CD14-positive monocyte (primary cell): ENCODE data around the gene BMP7. TPM values are rescaled to one million over a fixed set of nuclear protein-coding genes. Genes with fewer than 3 reads are reported as not detected.

Experiments
- DNase-seq, 3 donors: peaks; one replicate each; pipeline ENCODE4 v3.0.0-alpha.2; 2011 to 2022
- H2AFZ ChIP-seq: 2 replicates; pipeline ENCODE4 v1.6.0; 2012; ENCODE audit warnings: mild to moderate bottlenecking, low read depth, low read length, inconsistent platforms; ENCODE audit not compliant: insufficient read depth, poor library complexity, severe bottlenecking
- H3K27ac ChIP-seq, 2 donors: 1 replicate in 1 of 2; 2 replicates in 1 of 2; pipeline ENCODE4 v1.5.1; 2012 to 2013; ENCODE audit warnings: low read length in 2 of 2, control low read depth in 1 of 2, inconsistent platforms in 1 of 2, low read depth in 1 of 2, mild to moderate bottlenecking in 1 of 2
- H3K27me3 ChIP-seq, 2 donors: one replicate each; pipeline versions ENCODE4 v1.6.0 to v1.6.1; 2011 to 2013; ENCODE audit warnings: low read length in 2 of 2; ENCODE audit not compliant: control insufficient read depth in 2 of 2, insufficient read depth in 2 of 2
- H3K36me3 ChIP-seq, 2 donors: replicated peaks in 1 of 2; 1 replicate in 1 of 2; 2 replicates in 1 of 2; pipeline versions ENCODE4 v1.5.1 to v1.6.1; 2012 to 2013; ENCODE audit warnings: low read length in 2 of 2, control low read depth in 1 of 2, inconsistent platforms in 1 of 2, mild to moderate bottlenecking in 1 of 2; ENCODE audit not compliant: insufficient read depth in 2 of 2, control insufficient read depth in 1 of 2
- H3K4me1 ChIP-seq, 2 donors: 1 replicate in 1 of 2; 2 replicates in 1 of 2; pipeline versions ENCODE4 v1.5.1 to v1.6.1; 2012 to 2013; ENCODE audit warnings: low read length in 2 of 2, control low read depth in 1 of 2, inconsistent platforms in 1 of 2, mild to moderate bottlenecking in 1 of 2, moderate library complexity in 1 of 2; ENCODE audit not compliant: insufficient read depth in 2 of 2, control insufficient read depth in 1 of 2
- H3K4me2 ChIP-seq: replicated peaks from 2 replicates; pipeline ENCODE3; 2012; ENCODE audit warnings: low read length, moderate library complexity, mild to moderate bottlenecking; ENCODE audit not compliant: poor library complexity, severe bottlenecking; ENCODE audit errors: extremely low read depth
- H3K4me3 ChIP-seq, 3 experiments: fragments of 200-600 bp in 1 of 3; sonication (generic) in 1 of 3; replicated peaks in 1 of 3; 1 replicate in 2 of 3; 2 replicates in 1 of 3; pipeline ENCODE4 v1.5.1; 2011 to 2013; ENCODE audit warnings: low read length in 3 of 3, mild to moderate bottlenecking in 3 of 3, control low read depth in 2 of 3, low read depth in 2 of 3, inconsistent platforms in 1 of 3, moderate library complexity in 1 of 3
- H3K79me2 ChIP-seq: 2 replicates; pipeline ENCODE4 v1.6.0; 2012; ENCODE audit warnings: mild to moderate bottlenecking, control low read depth, inconsistent platforms, low read length, moderate library complexity; ENCODE audit not compliant: insufficient read depth
- H3K9ac ChIP-seq: 2 replicates; pipeline ENCODE4 v1.6.0; 2017; ENCODE audit warnings: low read length, mild to moderate bottlenecking; ENCODE audit not compliant: insufficient read depth, poor library complexity, severe bottlenecking
- H3K9me3 ChIP-seq, 2 donors: replicated peaks in 1 of 2; 1 replicate in 1 of 2; 2 replicates in 1 of 2; pipeline versions ENCODE4 v1.5.1 to v1.6.1; 2012 to 2013; ENCODE audit warnings: low read length in 2 of 2, control low read depth in 1 of 2; ENCODE audit not compliant: control insufficient read depth in 1 of 2, insufficient read depth in 1 of 2
- H4K20me1 ChIP-seq: 2 replicates; pipeline ENCODE4 v1.6.0; 2012; ENCODE audit warnings: mild to moderate bottlenecking, low read length, control low read depth, moderate library complexity; ENCODE audit not compliant: insufficient read depth
- H3K27ac Mint-ChIP-seq, 7 donors: one replicate each; pipeline ENCODE4 v1.8.0; 2020; ENCODE audit warnings: mild to moderate bottlenecking in 7 of 7, mixed read lengths in 7 of 7, moderate library complexity in 6 of 7, inconsistent platforms in 2 of 7
- H3K27me3 Mint-ChIP-seq, 3 donors: one replicate each; pipeline ENCODE4 v1.8.0; 2021 to 2022; ENCODE audit warnings: low read depth in 3 of 3, mild to moderate bottlenecking in 3 of 3, mixed read lengths in 3 of 3, moderate library complexity in 3 of 3, inconsistent platforms in 1 of 3
- H3K36me3 Mint-ChIP-seq, 2 donors: one replicate each; pipeline ENCODE4 v1.8.0; 2020; ENCODE audit warnings: mixed read lengths in 2 of 2, inconsistent platforms in 1 of 2, mild to moderate bottlenecking in 1 of 2
- H3K4me1 Mint-ChIP-seq: one replicate; pipeline ENCODE4 v1.8.0; 2020; ENCODE audit warnings: mild to moderate bottlenecking, mixed read lengths
- H3K4me3 Mint-ChIP-seq, 2 donors: one replicate each; pipeline ENCODE4 v1.8.0; 2020; ENCODE audit warnings: mild to moderate bottlenecking in 2 of 2, mixed read lengths in 2 of 2, moderate library complexity in 1 of 2
- H3K9me3 Mint-ChIP-seq, 7 donors: one replicate each; pipeline ENCODE4 v1.8.0; 2020 to 2022; ENCODE audit warnings: mixed read lengths in 7 of 7, mild to moderate bottlenecking in 6 of 7, moderate library complexity in 6 of 7, inconsistent platforms in 2 of 7
- CTCF ChIP-seq: fragments of 200-600 bp; IDR thresholded peaks from one replicate; pipeline ENCODE4 v1.8.0; 2022; ENCODE audit warnings: antibody characterized with exemption, mild to moderate bottlenecking
- WGBS: methylation state at CpG from one replicate; pipeline ENCODE4 v1.1.5; 2013; ENCODE audit warnings: missing lambda C conversion rate; ENCODE audit not compliant: insufficient coverage; 5-methylcytosine and 5-hydroxymethylcytosine counted together
- intact Hi-C, 2 donors: fragments of 100-400 bp; cut with micrococcal nuclease; formaldehyde crosslinking; loops; one replicate each; pipeline versions ENCODE4 v1.15.0 to v1.15.1; 2023
- polyA plus RNA-seq, 3 donors: library from polyadenylated mRNA; depleted of rRNA in 1 of 3; unstranded in 2 of 3; stranded (reverse) in 1 of 3; fragments of 300-500 nt in 2 of 3; fragments of >200 nt in 1 of 3; fragmentation: Illumina TruSeq in 2 of 3; gene quantifications; 1 replicate in 2 of 3; 2 replicates in 1 of 3; pipeline ENCODE4 v1.2.3, GENCODE V29; 2012 to 2021

Gene BMP7
- polyA plus RNA-seq, 3 donors, result not detected

- Mint-ChIP-seq H3K36me3 (no peaks in the 10 kb centered on the region), H3K4me1 (no peaks in the 10 kb centered on the region), H3K27me3 (peaks cover 2 to 8% (median 4%) of the 10 kb centered on the region in 3 donors), H3K27ac (no peak overlapping the region), H3K9me3 (peaks cover 0 to 6% (median 4%) of the 10 kb centered on the region in 7 donors), H3K4me3 (no peak overlapping the region)
- H3K4me2 ChIP-seq, result no peak overlapping the region
- no peaks in the 10 kb centered on the region for H4K20me1 ChIP-seq
- H3K36me3 ChIP-seq, result no peaks in the 10 kb centered on the region
- peaks cover 0 to 6% of the 10 kb centered on the region in 2 donors for H3K9me3 ChIP-seq
- no peak overlapping the region for H3K4me3 ChIP-seq
- no peaks in the 10 kb centered on the region for H3K27me3 ChIP-seq
- WGBS, result 90% methylated on average over 6 of the region's 7 CpGs
- intact Hi-C loops, result no loop called here
- H3K79me2 ChIP-seq, result no peaks in the 10 kb centered on the region
- no peaks in the 10 kb centered on the region for H3K4me1 ChIP-seq
- no peak for DNase-seq
- no peak overlapping the region for H3K27ac ChIP-seq
- no peak for TF ChIP-seq CTCF
- H2AFZ ChIP-seq, result no peak overlapping the region
- H3K9ac ChIP-seq, result no peak overlapping the region
Observed at GRCh38 chr20:57203986-57204385, 62.5 kb downstream of the BMP7 start.

GRCh38 chr20:57203204-57203603, 63.2 kb downstream of the BMP7 start:
- peaks cover 0 to 6% of the 10 kb centered on the region in 2 donors for H3K9me3 ChIP-seq
- H3K79me2 ChIP-seq, result no peaks in the 10 kb centered on the region
- DNase-seq, result no peak
- Mint-ChIP-seq H3K4me1 (no peaks in the 10 kb centered on the region), H3K27ac (no peak overlapping the region), H3K36me3 (no peaks in the 10 kb centered on the region), H3K4me3 (no peak overlapping the region), H3K9me3 (peaks cover 0 to 6% (median 4%) of the 10 kb centered on the region in 7 donors), H3K27me3 (peaks cover 2 to 8% (median 4%) of the 10 kb centered on the region in 3 donors)
- TF ChIP-seq CTCF, result no peak
- no peak overlapping the region for H3K9ac ChIP-seq
- no peaks in the 10 kb centered on the region for H3K4me1 ChIP-seq
- no peaks in the 10 kb centered on the region for H4K20me1 ChIP-seq
- no peaks in the 10 kb centered on the region for H3K27me3 ChIP-seq
- no peak overlapping the region for H3K4me2 ChIP-seq
- H3K27ac ChIP-seq, result no peak overlapping the region
- H3K4me3 ChIP-seq, result no peak overlapping the region
- no peak overlapping the region for H2AFZ ChIP-seq
- H3K36me3 ChIP-seq, result no peaks in the 10 kb centered on the region
- 68% methylated on average over 2 of the region's 2 CpGs for WGBS
- intact Hi-C loops, result no loop called here
